Measurements from ENCODE around the gene NAPA. TPM values are rescaled to one million over a fixed set of nuclear protein-coding genes. Genes with fewer than 3 reads are reported as not detected.

Gene NAPA
- 100 to 1,000 TPM in 1 of 4 donors, 10 to 100 TPM in 3; 73.5 to 179 (median 90.9) TPM for total RNA-seq

GRCh38 chr19:47514869-47515588 lies at the start of gene NAPA:
TSS of gene NAPA (minus strand) at chr19:47515063. CDS start at chr19:47514940, 123 bp downstream.
- TF ChIP-seq CTCF (IDR thresholded peaks at IDR 0.05; ENCODE audit: low read depth) = no peak

GRCh38 chr19:47564081-47564480 lies 49.2 kb upstream of the NAPA start:
- TF ChIP-seq CTCF (IDR thresholded peaks at IDR 0.05; ENCODE audit: low read depth) = no peak

GRCh38 chr19:47561440-47562057 lies 46.7 kb upstream of the NAPA start:
- no peak for TF ChIP-seq CTCF (IDR thresholded peaks at IDR 0.05; ENCODE audit: low read depth)

GRCh38 chr19:47560999-47561398 lies 46.1 kb upstream of the NAPA start:
- TF ChIP-seq CTCF (IDR thresholded peaks at IDR 0.05; ENCODE audit: low read depth) = no peak

GRCh38 chr19:47550129-47550528 lies 35.3 kb upstream of the NAPA start:
- TF ChIP-seq CTCF (IDR thresholded peaks at IDR 0.05; ENCODE audit: low read depth) = no peak

- TF ChIP-seq CTCF (IDR thresholded peaks at IDR 0.05; ENCODE audit: low read depth) = no peak
These were observed 34.5 kb upstream of the NAPA start for GRCh38 chr19:47549261-47549862.

GRCh38 chr19:47547199-47547598 lies 32.3 kb upstream of the NAPA start:
- no peak for TF ChIP-seq CTCF (IDR thresholded peaks at IDR 0.05; ENCODE audit: low read depth)

Measured in subcutaneous adipose tissue (tissue), 4 donors.